SK-N-SH (cell line): Measurements from ENCODE around the gene ZNF521.

Experiments
- EP300 ChIP-seq, 2 experiments: IDR thresholded peaks; 2 replicates each; pipeline versions ENCODE4 v1.4.0 to v1.6.1; 2012; ENCODE audit warnings: borderline replicate concordance in 1 of 2, low read depth in 1 of 2, low read length in 1 of 2
- EZH2phosphoT487 ChIP-seq: fragments of 200-600 bp; sonication (generic); IDR thresholded peaks from 2 replicates; pipeline ENCODE4 v1.6.1; 2017; ENCODE audit warnings: low read depth, mixed run types, mild to moderate bottlenecking, antibody characterized with exemption, moderate library complexity, borderline replicate concordance
- NFIC ChIP-seq: IDR thresholded peaks from 2 replicates; pipeline ENCODE4 v1.4.0; 2012; ENCODE audit warnings: borderline replicate concordance
- POLR2AphosphoS5 ChIP-seq: IDR thresholded peaks from 2 replicates; pipeline ENCODE4 v1.6.1; 2012; ENCODE audit warnings: low read depth, low read length
- TF ChIP-seq, protein P1 (sequence below): fragments of 200-600 bp; sonication (generic); IDR thresholded peaks from 2 replicates; pipeline ENCODE4 v1.6.1; 2017; ENCODE audit warnings: antibody characterized with exemption, mild to moderate bottlenecking, moderate library complexity

DNA sequence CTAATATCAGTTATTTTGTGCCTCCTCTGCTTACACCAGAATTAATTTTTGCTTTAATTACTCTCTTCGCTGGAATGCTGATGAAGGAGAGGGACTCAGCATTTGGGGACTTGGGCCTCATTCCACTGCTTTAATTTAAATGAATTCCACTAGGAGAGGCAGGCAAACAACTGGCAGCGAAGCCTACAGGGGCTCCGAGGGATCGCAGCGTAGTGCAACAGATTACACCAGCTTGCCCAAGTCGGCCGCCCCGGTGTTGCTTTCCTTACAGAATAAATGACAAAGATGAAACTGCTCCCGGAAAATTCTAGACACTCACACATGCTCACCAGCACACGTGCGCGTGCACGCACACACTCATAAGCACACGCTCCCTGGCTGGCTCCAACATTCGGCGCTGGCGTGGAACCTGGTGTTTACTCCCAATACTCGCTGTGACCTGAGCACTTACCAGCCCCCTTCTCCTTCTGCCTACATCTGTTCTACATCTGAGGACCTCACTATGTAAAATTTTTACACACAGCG lies 175.4 kb downstream of the ZNF521 start:
- TF ChIP-seq, protein P1, sequence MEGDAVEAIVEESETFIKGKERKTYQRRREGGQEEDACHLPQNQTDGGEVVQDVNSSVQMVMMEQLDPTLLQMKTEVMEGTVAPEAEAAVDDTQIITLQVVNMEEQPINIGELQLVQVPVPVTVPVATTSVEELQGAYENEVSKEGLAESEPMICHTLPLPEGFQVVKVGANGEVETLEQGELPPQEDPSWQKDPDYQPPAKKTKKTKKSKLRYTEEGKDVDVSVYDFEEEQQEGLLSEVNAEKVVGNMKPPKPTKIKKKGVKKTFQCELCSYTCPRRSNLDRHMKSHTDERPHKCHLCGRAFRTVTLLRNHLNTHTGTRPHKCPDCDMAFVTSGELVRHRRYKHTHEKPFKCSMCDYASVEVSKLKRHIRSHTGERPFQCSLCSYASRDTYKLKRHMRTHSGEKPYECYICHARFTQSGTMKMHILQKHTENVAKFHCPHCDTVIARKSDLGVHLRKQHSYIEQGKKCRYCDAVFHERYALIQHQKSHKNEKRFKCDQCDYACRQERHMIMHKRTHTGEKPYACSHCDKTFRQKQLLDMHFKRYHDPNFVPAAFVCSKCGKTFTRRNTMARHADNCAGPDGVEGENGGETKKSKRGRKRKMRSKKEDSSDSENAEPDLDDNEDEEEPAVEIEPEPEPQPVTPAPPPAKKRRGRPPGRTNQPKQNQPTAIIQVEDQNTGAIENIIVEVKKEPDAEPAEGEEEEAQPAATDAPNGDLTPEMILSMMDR, result no peak
- TF ChIP-seq POLR2AphosphoS5 (no peak), NFIC (no peak), EZH2phosphoT487 (no peak), EP300 (IDR thresholded peaks at IDR 0.05; ENCODE audit: borderline replicate concordance in 1 of 2, low read depth in 1 of 2, low read length in 1 of 2) (no peak)
